OCI-LY7 (cell line): ENCODE data around the gene DENND5B. TPM values are rescaled to one million over a fixed set of nuclear protein-coding genes. Genes with fewer than 3 reads are reported as not detected.

Experiments
- BruUV-seq: library from RNA; stranded (reverse); fragments of 400-500 nt; replicated peaks from 2 replicates; lab custom pipeline; 2021; lab: Mats Ljungman, UMichigan
- CTCF ChIA-PET: fragments of 300-600 bp; sonication (Branson Sonifier 250); formaldehyde crosslinking; loops from one replicate; lab custom pipeline; 2022; ENCODE audit warnings: antibody characterized with exemption; ENCODE audit not compliant: unreplicated experiment; lab: Charles Lee
- POLR2A ChIA-PET: fragments of 300-600 bp; sonication (Branson Sonifier 250); formaldehyde crosslinking; loops from one replicate; lab custom pipeline; 2022; ENCODE audit warnings: antibody characterized with exemption; lab: Charles Lee
- DNase-seq: peaks from one replicate; pipeline ENCODE4 v3.0.0-alpha.2; 2015; ENCODE audit warnings: low spot score
- H2AFZ ChIP-seq: fragments of 200-600 bp; sonication (generic), shearing (Covaris generic); 2 replicates; pipeline ENCODE4 v1.6.1; 2014; ENCODE audit warnings: mild to moderate bottlenecking, antibody characterized with exemption, low read length, moderate library complexity
- H3K27ac ChIP-seq: fragments of 200-600 bp; sonication (generic); 2 replicates; pipeline ENCODE4 v1.5.1; 2014; ENCODE audit warnings: mixed run types, low read depth, mild to moderate bottlenecking, moderate library complexity, low read length, inconsistent platforms; ENCODE audit not compliant: poor library complexity, severe bottlenecking
- H3K36me3 ChIP-seq: fragments of 200-600 bp; sonication (generic); 2 replicates; pipeline ENCODE4 v1.6.1; 2014; ENCODE audit warnings: mild to moderate bottlenecking, antibody characterized with exemption, low read length, moderate library complexity, mixed read lengths; ENCODE audit not compliant: insufficient read depth
- H3K4me1 ChIP-seq: fragments of 200-600 bp; sonication (generic); 2 replicates; pipeline ENCODE4 v1.5.1; 2014; ENCODE audit warnings: mild to moderate bottlenecking, low read length; ENCODE audit not compliant: insufficient read depth, poor library complexity, severe bottlenecking
- H3K4me2 ChIP-seq: fragments of 200-600 bp; sonication (generic); 2 replicates; pipeline ENCODE4 v1.6.1; 2014; ENCODE audit warnings: mild to moderate bottlenecking, low read length
- H3K4me3 ChIP-seq: fragments of 200-600 bp; sonication (generic); 2 replicates; pipeline ENCODE4 v1.5.1; 2014; ENCODE audit warnings: mild to moderate bottlenecking, low read depth, low read length; ENCODE audit not compliant: poor library complexity, severe bottlenecking
- H3K79me2 ChIP-seq: fragments of 200-600 bp; sonication (generic); 2 replicates; pipeline ENCODE4 v1.6.1; 2016; ENCODE audit warnings: low read depth, mild to moderate bottlenecking, low read length, moderate library complexity, mixed read lengths; ENCODE audit not compliant: insufficient read depth
- H3K9me2 ChIP-seq: fragments of 200-600 bp; sonication (generic); 2 replicates; pipeline ENCODE4 v1.6.1; 2016; ENCODE audit warnings: mild to moderate bottlenecking, low read length, mixed read lengths; ENCODE audit not compliant: insufficient read depth
- H3K9me3 ChIP-seq: fragments of 200-600 bp; sonication (generic); 2 replicates; pipeline ENCODE4 v1.6.1; 2014; ENCODE audit warnings: mild to moderate bottlenecking, mixed run types, low read length, mixed read lengths
- H4K20me1 ChIP-seq: fragments of 200-600 bp; sonication (generic); 2 replicates; pipeline ENCODE4 v1.6.1; 2014; ENCODE audit warnings: mild to moderate bottlenecking, antibody characterized with exemption, low read length, moderate library complexity, mixed read lengths; ENCODE audit not compliant: insufficient read depth
- EZH2phosphoT487 ChIP-seq: fragments of 200-600 bp; sonication (generic); IDR thresholded peaks from 2 replicates; pipeline ENCODE4 v1.6.1; 2018; ENCODE audit warnings: low read depth, borderline replicate concordance, mild to moderate bottlenecking, mixed run types, antibody characterized with exemption, low read length, moderate library complexity, mixed read lengths
- intact Hi-C: fragments of 100-400 bp; cut with micrococcal nuclease; formaldehyde crosslinking; loops from one replicate; pipeline ENCODE4 v1.10.0; 2022; ENCODE audit not compliant: unreplicated experiment
- total RNA-seq, 2 experiments: library from RNA; depleted of rRNA in 1 of 2; stranded (reverse); fragments of >200 nt in 1 of 2; shearing (Covaris generic) in 1 of 2; gene quantifications; 2 replicates each; pipeline ENCODE4 v1.2.3, GENCODE V29; 2014 to 2022
- TF ChIP-seq, protein P1 (sequence below): fragments of 200-600 bp; sonication (generic); conservative IDR thresholded peaks from 2 replicates; pipeline ENCODE4 v1.5.1; 2014; ENCODE audit warnings: mild to moderate bottlenecking, antibody characterized with exemption, low read length, moderate library complexity, mixed read lengths

Gene DENND5B
- total RNA-seq, 2 experiments from 2014 or later = 23.1 to 38.9 TPM

DNA sequence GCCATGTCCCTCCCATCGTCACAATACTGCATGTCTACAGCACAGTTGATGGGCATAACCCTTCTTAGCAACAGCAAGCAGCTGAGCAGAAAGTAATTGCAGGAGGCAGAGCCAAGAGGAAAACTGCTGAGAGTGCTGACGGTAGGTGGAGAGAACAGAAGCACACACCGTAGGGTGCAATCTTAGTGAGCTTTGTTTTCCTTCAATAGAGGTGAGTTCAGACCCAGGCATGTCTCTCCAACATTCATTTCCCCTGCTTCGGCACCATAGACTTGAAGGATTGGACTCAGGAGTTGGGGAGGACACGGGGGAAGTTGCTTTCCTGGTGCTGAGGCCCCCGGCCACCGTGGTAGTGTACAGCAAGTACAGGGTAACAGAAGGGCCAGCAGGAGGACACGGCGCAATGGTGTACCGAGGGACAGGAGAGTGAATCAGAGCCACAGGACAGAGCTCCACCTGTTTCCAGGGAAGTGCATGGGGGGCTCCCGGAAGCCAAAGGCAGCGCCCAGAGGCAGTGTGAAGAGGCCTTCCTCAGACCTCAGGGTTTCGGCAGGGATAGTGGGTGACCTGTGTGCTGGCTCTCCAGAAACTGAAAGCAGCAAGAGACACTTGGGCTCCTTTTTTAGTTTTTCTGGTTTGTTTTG is 228.7 kb downstream of the DENND5B start:
- no TSS peak for BruUV-seq
- Histone ChIP-seq H3K36me3 (no peaks in the 10 kb centered on the region), H4K20me1 (no peaks in the 10 kb centered on the region), H3K27ac (peak overlapping the region; percentile 25), H3K79me2 (no peaks in the 10 kb centered on the region), H2AFZ (peak overlapping the region; percentile 93), H3K9me3 (no peaks in the 10 kb centered on the region), H3K9me2 (no peaks in the 10 kb centered on the region), H3K4me3 (peak overlapping the region; percentile 13), H3K4me1 (peaks cover 22% of the 10 kb centered on the region), H3K4me2 (peak overlapping the region; percentile 48)
- TF ChIP-seq, protein P1, sequence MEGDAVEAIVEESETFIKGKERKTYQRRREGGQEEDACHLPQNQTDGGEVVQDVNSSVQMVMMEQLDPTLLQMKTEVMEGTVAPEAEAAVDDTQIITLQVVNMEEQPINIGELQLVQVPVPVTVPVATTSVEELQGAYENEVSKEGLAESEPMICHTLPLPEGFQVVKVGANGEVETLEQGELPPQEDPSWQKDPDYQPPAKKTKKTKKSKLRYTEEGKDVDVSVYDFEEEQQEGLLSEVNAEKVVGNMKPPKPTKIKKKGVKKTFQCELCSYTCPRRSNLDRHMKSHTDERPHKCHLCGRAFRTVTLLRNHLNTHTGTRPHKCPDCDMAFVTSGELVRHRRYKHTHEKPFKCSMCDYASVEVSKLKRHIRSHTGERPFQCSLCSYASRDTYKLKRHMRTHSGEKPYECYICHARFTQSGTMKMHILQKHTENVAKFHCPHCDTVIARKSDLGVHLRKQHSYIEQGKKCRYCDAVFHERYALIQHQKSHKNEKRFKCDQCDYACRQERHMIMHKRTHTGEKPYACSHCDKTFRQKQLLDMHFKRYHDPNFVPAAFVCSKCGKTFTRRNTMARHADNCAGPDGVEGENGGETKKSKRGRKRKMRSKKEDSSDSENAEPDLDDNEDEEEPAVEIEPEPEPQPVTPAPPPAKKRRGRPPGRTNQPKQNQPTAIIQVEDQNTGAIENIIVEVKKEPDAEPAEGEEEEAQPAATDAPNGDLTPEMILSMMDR = no peak
- no peak for TF ChIP-seq EZH2phosphoT487
- POLR2A ChIA-PET = interaction anchor here (0.6 to 1.3 kb wide), 10 partner anchors 12 to 960 kb away, joined by 3 to 5 read pairs (median 4); no protein-coding TSS in a partner anchor
- intact Hi-C loops = loop anchor here (2.0 kb wide), 2 partner anchors 35 to 107 kb away; partner anchors contain the start of gene SINHCAF
- DNase-seq = peak; percentile 17
- CTCF ChIA-PET = interaction anchor here (1.7 kb wide), 1 partner anchor 90 kb away, joined by 9 read pairs; no protein-coding TSS in a partner anchor

DNA sequence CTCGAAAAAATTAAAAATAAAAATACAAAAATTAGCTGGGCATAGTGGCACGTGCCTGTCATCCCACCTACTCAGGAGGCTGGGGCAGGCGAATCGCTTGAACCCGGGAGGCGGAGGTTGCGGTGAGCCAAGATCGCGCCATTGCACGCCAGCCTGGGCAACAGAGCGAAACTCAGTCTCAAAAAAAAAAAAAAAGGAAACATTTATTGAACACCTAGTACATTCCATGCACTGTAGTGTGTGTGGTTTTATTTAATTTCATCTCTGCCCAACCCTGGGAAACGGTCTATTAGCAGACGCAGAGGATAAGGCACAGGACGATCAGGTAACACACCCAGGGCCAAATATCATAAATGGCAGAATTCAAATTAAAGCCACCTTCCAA is 229.2 kb downstream of the DENND5B start:
- no peak for DNase-seq
- no TSS peak for BruUV-seq
- no peak for TF ChIP-seq EZH2phosphoT487
- TF ChIP-seq, protein P1 = no peak
- no peak overlapping the region for H3K27ac ChIP-seq
- no peak overlapping the region for H3K4me3 ChIP-seq
- no peaks in the 10 kb centered on the region for H4K20me1 ChIP-seq
- intact Hi-C loops = loop anchor here (2.0 kb wide), 2 partner anchors 35 to 107 kb away; partner anchors contain the start of gene SINHCAF
- ChIA-PET CTCF (no interaction called here), POLR2A (interaction anchor here (1.1 to 1.3 kb wide), 2 partner anchors 24 to 39 kb away, joined by 4 to 5 read pairs; no protein-coding TSS in a partner anchor)
- no peaks in the 10 kb centered on the region for H3K9me2 ChIP-seq
- no peak overlapping the region for H3K4me2 ChIP-seq
- H3K9me3 ChIP-seq = no peaks in the 10 kb centered on the region
- no peaks in the 10 kb centered on the region for H3K79me2 ChIP-seq
- no peaks in the 10 kb centered on the region for H3K36me3 ChIP-seq
- peak overlapping the region; percentile 93; the same call in 1 of the 2 replicates for H2AFZ ChIP-seq
- peaks cover 22% of the 10 kb centered on the region for H3K4me1 ChIP-seq

DNA sequence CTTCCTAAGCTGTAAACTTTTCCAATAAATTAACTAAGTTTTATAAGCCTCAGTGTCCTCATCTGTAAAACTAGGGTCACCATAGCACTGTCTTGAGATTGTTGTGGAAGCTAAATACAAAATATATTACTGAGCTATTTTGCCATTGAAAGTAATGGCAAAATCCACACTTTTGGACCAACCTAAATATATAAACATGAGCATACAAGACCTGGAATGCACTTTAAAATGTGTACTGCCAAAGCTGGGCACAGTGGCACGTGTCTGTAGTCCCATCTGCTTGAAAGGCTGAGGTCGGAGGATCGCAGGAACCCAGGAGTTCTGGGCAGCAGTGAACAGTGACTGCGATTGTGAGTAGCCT is 235.2 kb downstream of the DENND5B start:
- Histone ChIP-seq H4K20me1 (no peaks in the 10 kb centered on the region), H3K9me2 (no peaks in the 10 kb centered on the region), H3K4me3 (no peak overlapping the region), H2AFZ (no peak overlapping the region), H3K9me3 (no peaks in the 10 kb centered on the region), H3K4me2 (no peak overlapping the region), H3K27ac (no peak overlapping the region), H3K36me3 (no peaks in the 10 kb centered on the region), H3K4me1 (peaks cover 9% of the 10 kb centered on the region), H3K79me2 (no peaks in the 10 kb centered on the region)
- POLR2A ChIA-PET = interaction anchor here (1.7 kb wide), 1 partner anchor 11 kb away, joined by 6 read pairs; no protein-coding TSS in a partner anchor
- no TSS peak for BruUV-seq
- no peak for DNase-seq
- TF ChIP-seq, protein P1 = no peak
- TF ChIP-seq EZH2phosphoT487 = no peak
- CTCF ChIA-PET = no interaction called here
- intact Hi-C loops = no loop called here
